ENCODE data around the gene LYG2. TPM values are rescaled to one million over a fixed set of nuclear protein-coding genes. Genes with fewer than 3 reads are reported as not detected.
"Not testable (repeated sequence)": the region's sequence is repeated elsewhere in the genome, so short reads cannot be mapped to it uniquely, and the experiment has no call there.

The LYG2 gene
- total RNA-seq, 1 donor from 2014 or later, result not detected

- DNase-seq (ENCODE audit: low read depth), result no peak
Measured at GRCh38 chr2:99201959-99202678, 53.3 kb downstream of the LYG2 start.

- no peak for DNase-seq (ENCODE audit: low read depth)
Measured at GRCh38 chr2:99200076-99200800, 55.2 kb downstream of the LYG2 start.

GRCh38 chr2:99198103-99198841 lies 57.2 kb downstream of the LYG2 start:
- no peak for DNase-seq (ENCODE audit: low read depth)

- DNase-seq (ENCODE audit: low read depth), result not testable (repeated sequence)
Measured at GRCh38 chr2:99192364-99192763, 63.1 kb downstream of the LYG2 start.

Other genes starting within 250 kb of the LYG2 start
- gene C2orf15, start 114.0 kb downstream of the LYG2 start, total RNA-seq, result 5.6 and 9.2 TPM in 2 replicates
- gene TSGA10, start 100.7 kb downstream of the LYG2 start, total RNA-seq, result 13.9 and 21.6 TPM in 2 replicates
- 4.9 and 8.1 TPM in 2 replicates for gene LIPT1, start 100.7 kb downstream of the LYG2 start, total RNA-seq
- gene MITD1, start 74.6 kb downstream of the LYG2 start, total RNA-seq, result 25.8 and 44.6 TPM in 2 replicates
- 45.1 and 45.3 TPM in 2 replicates for gene MRPL30, start 74.5 kb downstream of the LYG2 start, total RNA-seq
- 0.70 TPM in 1 of 2 replicates, not detected in the other for gene LYG1, start 45.5 kb upstream of the LYG2 start, total RNA-seq
- gene TXNDC9, start 80.7 kb upstream of the LYG2 start, total RNA-seq, result 114 and 179 TPM in 2 replicates
- gene EIF5B, start 81.7 kb upstream of the LYG2 start, total RNA-seq, result 27.8 and 118 TPM in 2 replicates
- 23.6 and 54.6 TPM in 2 replicates for gene REV1, start 234.4 kb upstream of the LYG2 start, total RNA-seq